Aorta (tissue), 5 donors: ENCODE measurements around the gene TMEM212. TPM values are rescaled to one million over a fixed set of nuclear protein-coding genes. Genes with fewer than 3 reads are reported as not detected.

Experiments used
- ATAC-seq: fragments of 200-7000 bp; cut with Tn5 transposase; one replicate; pipeline ENCODE4 v1.9.1; 2022; ENCODE audit warnings: moderate library complexity; ENCODE audit not compliant: low FRiP score
- DNase-seq, 2 donors: peaks; one replicate each; pipeline ENCODE4 v3.0.0-alpha.2; 2020
- H3K27ac ChIP-seq, 2 donors: one replicate each; pipeline ENCODE4 v1.5.1; 2013; ENCODE audit warnings: low read length in 2 of 2, mild to moderate bottlenecking in 2 of 2, moderate library complexity in 2 of 2, control low read depth in 1 of 2, inconsistent platforms in 1 of 2, low read depth in 1 of 2
- H3K27me3 ChIP-seq, 2 donors: one replicate each; pipeline ENCODE4 v1.6.1; 2013; ENCODE audit warnings: control low read depth in 1 of 2, low read length in 1 of 2, mild to moderate bottlenecking in 1 of 2, moderate library complexity in 1 of 2; ENCODE audit not compliant: insufficient read depth in 2 of 2, control insufficient read depth in 1 of 2
- H3K36me3 ChIP-seq, 2 donors: one replicate each; pipeline ENCODE4 v1.6.1; 2013; ENCODE audit warnings: control low read depth in 1 of 2, low read length in 1 of 2, mild to moderate bottlenecking in 1 of 2; ENCODE audit not compliant: insufficient read depth in 2 of 2, control insufficient read depth in 1 of 2
- H3K4me1 ChIP-seq, 2 donors: one replicate each; pipeline ENCODE4 v1.6.1; 2013; ENCODE audit warnings: low read length in 2 of 2, control low read depth in 1 of 2, mild to moderate bottlenecking in 1 of 2, moderate library complexity in 1 of 2; ENCODE audit not compliant: insufficient read depth in 2 of 2, control insufficient read depth in 1 of 2
- H3K4me3 ChIP-seq, 2 donors: one replicate each; pipeline ENCODE4 v1.5.1; 2013; ENCODE audit warnings: low read length in 2 of 2, control low read depth in 1 of 2, mild to moderate bottlenecking in 1 of 2
- H3K9me3 ChIP-seq: one replicate; pipeline ENCODE4 v1.6.1; 2013; ENCODE audit warnings: mild to moderate bottlenecking, low read length; ENCODE audit not compliant: control insufficient read depth
- WGBS, 2 donors: extraction: QIAGEN DNeasy Blood & Tissue Kit; methylation state at CpG; one replicate each; pipeline ENCODE4 v1.1.7; 2013; 5-methylcytosine and 5-hydroxymethylcytosine counted together
- intact Hi-C, 2 donors: fragments of 100-400 bp; cut with DNase I; formaldehyde crosslinking; loops; one replicate each; pipeline versions ENCODE4 v1.14.2 to v1.15.0; 2022
- polyA plus RNA-seq, 2 donors: library from polyadenylated mRNA; stranded (reverse); fragments of 200-250 nt; gene quantifications; one replicate each; pipeline ENCODE4 v1.2.3, GENCODE V29; 2013
- total RNA-seq, 2 donors: library from RNA; stranded (reverse); fragmentation: NEBNext Ultra II Directional; extraction: Animal tissue kit (Norgen Biotek cat#: 25700); gene quantifications; one replicate each; pipeline ENCODE4 v1.2.1, GENCODE V29; 2021
- donor health status: healthy with polysubstance abuse.
- donor health status: Bipolar disorder and iron deficiency.
- donor health status: DM: no; HTN: no; CAD: no.
- donor health status: DM: no; HTN: no; CAD: no.
- donor health status: DM: yes; HTN: yes; CAD: no.

Gene TMEM212
- total and polyA plus RNA-seq, 4 donors: not detected

DNA sequence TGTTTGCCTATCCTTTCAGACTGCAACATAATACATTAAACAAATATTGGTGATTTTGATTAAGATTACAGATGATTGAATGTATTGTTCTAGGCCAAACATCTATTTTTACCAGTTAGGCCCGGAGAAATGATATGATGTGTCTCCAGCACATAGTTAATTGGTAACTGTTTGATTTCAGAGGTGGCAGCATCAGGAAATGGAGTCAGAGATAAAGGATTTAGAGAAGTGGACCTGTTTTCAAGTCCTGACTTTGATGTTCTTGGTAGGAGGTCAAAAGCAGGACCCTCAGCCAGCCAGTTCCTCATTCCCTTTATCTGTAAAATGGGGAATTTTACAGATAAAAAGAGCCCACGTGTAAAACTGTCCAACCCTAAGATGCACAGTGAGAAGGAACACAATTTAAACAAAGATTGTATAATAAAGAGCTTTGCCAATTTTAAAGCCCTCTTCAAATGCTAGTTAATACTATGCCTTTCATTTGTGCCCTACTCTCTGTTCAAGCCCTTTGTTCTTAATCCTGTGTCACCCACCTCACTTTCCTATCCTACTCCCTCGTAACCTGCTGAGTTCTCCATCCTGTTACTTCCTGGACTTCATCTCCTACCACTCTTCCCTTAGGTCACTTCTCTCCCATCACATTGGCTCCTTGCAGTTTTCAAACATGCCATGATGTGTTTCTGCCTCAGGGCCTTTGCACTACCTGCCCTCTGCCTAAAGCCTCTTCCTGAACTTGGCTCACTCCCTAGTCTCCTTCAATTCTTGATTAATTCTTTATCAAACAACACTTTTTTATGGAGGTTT, 2.5 kb downstream of the TMEM212 start:
- no peak overlapping the region for H3K27ac ChIP-seq
- DNase-seq: no peak
- ATAC-seq: no peak
- 60 to 75% methylated on average over 3 of the region's 3 CpGs for WGBS, 2 donors
- no peak overlapping the region for H3K4me3 ChIP-seq
- peaks cover 0 to 2% of the 10 kb centered on the region in 2 donors for H3K4me1 ChIP-seq
- intact Hi-C loops: no loop called here
- no peaks in the 10 kb centered on the region for H3K27me3 ChIP-seq
- H3K36me3 ChIP-seq: no peaks in the 10 kb centered on the region
- no peaks in the 10 kb centered on the region for H3K9me3 ChIP-seq

DNA sequence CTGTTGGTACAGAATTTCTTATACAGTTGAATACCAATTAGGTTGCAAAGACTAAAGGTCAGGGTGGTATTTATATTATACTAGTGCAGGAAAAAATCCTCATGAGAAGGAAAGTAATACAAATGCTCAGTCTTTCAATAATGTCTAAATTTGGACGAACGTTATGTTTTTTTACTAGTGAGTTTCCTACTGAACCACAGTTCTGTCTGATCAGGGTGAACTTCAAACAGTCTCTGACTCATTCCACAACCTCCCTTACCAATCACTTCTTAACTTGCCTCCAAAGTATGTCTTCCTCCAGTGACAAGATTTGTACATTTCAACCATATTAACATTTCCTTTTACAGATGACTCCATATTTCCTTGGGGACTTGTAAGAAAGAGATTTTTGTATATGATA, 3.4 kb downstream of the TMEM212 start:
- Histone ChIP-seq H3K27ac (no peak overlapping the region), H3K36me3 (no peaks in the 10 kb centered on the region), H3K4me3 (no peak overlapping the region), H3K27me3 (no peaks in the 10 kb centered on the region), H3K9me3 (no peaks in the 10 kb centered on the region), H3K4me1 (peaks cover 0 to 5% of the 10 kb centered on the region in 2 donors)
- DNase-seq (no peak), ATAC-seq (no peak)
- 72 to 77% methylated on average over 2 of the region's 2 CpGs for WGBS, 2 donors
- intact Hi-C loops: no loop called here

DNA sequence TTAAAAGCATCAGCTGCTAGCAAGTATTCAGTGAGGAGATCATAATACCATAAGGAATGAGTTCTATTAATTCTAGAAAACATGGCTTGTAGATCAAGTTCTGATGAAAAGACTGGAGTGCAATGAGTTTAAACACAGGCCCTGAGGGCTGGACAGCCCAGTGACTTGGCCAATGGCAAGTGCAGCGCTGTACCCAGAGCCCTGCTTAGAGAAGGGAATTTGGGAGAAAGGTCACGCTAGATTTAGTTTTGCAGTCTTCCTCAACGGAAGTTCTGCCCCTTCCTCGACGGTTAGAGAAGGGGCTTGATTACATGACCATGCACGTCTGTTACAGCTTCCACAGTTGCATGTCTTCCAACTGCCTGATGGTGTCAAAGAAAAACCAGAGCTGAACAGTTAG, 4.0 kb downstream of the TMEM212 start:
- ATAC-seq (no peak), DNase-seq (no peak)
- WGBS, 2 donors: 94 to 95% methylated on average over 6 of the region's 6 CpGs
- Histone ChIP-seq H3K9me3 (no peaks in the 10 kb centered on the region), H3K4me3 (no peak overlapping the region), H3K27me3 (no peaks in the 10 kb centered on the region), H3K27ac (no peak overlapping the region), H3K4me1 (peaks cover 0 to 5% of the 10 kb centered on the region in 2 donors), H3K36me3 (no peaks in the 10 kb centered on the region)
- intact Hi-C loops: no loop called here

DNA sequence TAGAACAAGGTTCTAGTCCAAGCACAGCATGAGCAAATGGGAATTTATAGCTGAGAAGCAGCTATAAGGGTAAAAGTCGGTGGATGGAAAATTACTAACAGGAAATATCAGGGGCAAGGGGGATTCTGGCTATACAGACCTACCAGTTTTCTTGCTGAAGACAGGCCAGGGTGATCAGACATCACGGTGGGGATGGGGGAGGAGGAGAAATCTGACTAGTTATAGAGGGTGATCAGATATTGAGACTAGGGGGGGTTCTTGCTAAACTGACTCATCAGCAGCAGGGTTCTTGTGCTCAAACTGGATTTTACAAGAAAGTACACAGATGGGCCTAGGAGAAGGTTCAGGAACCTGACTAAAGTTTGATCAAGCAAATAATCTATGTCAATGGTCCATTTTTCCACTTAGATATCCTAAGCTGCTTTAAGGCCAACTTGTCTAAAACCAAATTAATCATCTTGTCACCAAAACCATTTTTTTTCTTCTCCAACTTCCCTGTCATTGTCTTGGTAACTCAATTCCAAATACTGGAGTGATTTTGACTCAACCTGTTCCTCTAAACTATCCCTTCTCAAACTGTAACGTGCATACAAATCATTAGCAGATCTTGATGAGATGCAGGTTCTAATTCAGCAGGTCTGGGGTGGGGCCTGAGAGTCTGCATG, 4.6 kb downstream of the TMEM212 start:
- 80 to 97% methylated on average over 3 of the region's 3 CpGs for WGBS, 2 donors
- H3K4me3 ChIP-seq: no peak overlapping the region
- no peaks in the 10 kb centered on the region for H3K9me3 ChIP-seq
- H3K4me1 ChIP-seq: peaks cover 0 to 5% of the 10 kb centered on the region in 2 donors
- DNase-seq: no peak
- no peak overlapping the region for H3K27ac ChIP-seq
- intact Hi-C loops: no loop called here
- H3K36me3 ChIP-seq: no peaks in the 10 kb centered on the region
- ATAC-seq: no peak
- H3K27me3 ChIP-seq: no peaks in the 10 kb centered on the region

DNA sequence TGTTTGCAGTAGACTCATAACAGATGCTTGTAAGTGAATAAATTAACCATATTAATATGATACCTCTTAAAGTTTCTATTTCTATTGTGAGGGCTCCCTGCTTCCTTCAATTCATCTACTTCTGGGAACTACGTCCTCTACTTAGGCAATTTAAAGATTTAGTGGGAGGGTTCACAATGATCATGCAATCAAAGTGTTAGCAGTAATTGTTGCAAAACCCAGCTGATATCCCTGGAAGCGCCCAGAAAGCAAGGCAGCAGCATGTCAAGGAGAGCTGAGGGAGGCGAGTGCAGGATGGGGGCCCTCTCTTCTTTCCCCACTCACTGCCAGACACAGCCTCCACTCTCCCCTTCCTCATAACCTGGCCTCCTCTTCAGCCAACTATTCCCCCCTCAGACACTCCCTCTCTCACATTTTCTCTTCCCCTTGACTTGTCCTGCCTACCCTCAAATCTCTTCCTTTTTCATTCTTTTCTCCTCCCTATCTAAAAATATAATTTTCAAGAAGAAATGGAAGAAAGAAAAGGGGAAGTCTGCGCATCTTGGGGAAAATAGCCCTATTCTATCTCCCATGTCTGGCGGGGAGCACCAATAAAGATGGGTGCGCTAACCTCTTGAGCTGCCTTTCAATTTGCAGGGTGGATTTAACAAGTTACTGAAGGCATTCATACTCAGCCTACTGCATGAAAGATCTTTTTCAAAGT, 6.6 kb downstream of the TMEM212 start:
- Histone ChIP-seq H3K36me3 (no peaks in the 10 kb centered on the region), H3K27ac (no peak overlapping the region), H3K27me3 (no peaks in the 10 kb centered on the region), H3K4me3 (no peak overlapping the region), H3K9me3 (no peaks in the 10 kb centered on the region), H3K4me1 (peaks cover 0 to 5% of the 10 kb centered on the region in 2 donors)
- DNase-seq (no peak), ATAC-seq (no peak)
- WGBS, 2 donors: 77 to 79% methylated on average over 6 of the region's 6 CpGs
- intact Hi-C loops: no loop called here

DNA sequence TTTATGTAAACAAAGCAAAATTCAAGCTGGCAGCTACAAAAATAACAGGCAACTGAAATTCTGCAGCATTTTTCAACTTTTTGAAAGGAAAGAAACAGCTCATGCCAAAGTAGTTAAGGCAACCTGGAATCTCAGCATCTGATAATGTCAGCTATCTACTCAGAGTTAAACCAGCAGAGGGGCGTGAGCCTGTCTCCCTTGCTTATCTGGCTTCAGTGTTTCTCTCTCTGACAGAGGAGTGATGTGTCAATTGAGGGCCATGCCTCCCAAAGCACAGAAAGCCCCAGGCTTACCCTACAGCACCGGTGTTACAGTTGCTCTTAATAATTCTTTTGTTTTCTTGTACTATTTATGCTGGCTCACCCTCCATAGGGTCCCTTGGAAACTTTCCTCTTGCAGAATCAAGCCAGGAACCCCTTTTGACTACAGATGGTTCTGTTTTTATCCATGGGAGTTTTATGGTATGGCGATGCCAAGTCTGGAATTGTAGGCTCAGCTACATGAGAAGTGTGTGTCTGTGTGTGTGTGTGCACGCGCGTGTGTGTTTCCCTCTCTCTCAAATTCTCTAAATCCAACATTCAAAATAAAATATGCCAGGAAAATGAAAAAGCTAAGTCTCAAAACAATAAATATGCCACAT, 7.3 kb downstream of the TMEM212 start:
- intact Hi-C loops: no loop called here
- Histone ChIP-seq H3K27ac (no peak overlapping the region), H3K4me3 (no peak overlapping the region), H3K4me1 (peaks cover 0 to 5% of the 10 kb centered on the region in 2 donors), H3K36me3 (no peaks in the 10 kb centered on the region), H3K9me3 (no peaks in the 10 kb centered on the region), H3K27me3 (no peaks in the 10 kb centered on the region)
- DNase-seq: no peak
- ATAC-seq: no peak
- 4 to 10% methylated on average over 6 of the region's 6 CpGs for WGBS, 2 donors

DNA sequence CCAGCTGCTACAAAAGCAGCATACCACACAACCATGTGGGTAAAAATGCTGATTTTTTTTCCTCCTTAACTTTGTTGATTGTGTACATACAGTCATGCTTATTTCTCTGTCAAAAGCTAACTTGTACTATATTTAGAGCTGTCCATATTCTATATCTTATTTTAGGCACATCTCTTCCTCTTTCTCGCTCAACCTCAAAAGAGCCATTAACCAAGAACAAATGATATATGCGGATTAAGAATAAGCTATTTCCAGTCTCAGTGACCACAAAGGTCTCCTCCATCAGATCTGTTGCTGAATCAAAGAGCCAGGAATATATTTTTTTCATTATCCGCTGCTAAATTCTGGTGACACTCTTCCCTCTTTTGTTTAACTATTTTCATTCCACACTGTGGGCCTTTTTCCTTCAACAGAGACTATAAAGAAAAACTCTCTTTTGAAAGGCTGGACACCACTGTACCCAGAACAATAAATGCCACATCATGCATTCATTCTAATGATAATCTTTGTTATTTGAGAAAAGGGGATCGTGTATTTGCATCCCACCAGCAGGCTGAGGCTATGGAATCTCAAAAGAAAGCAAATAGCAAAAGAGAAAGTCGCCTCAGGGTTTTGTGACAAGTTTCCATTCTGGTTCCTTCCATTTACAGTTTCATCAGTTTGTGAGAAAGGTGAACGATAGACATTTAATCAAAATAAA, 8.0 kb downstream of the TMEM212 start:
- no peak overlapping the region for H3K4me3 ChIP-seq
- WGBS, 2 donors: 64 to 65% methylated on average over 6 of the region's 6 CpGs
- no peak overlapping the region for H3K27ac ChIP-seq
- no peaks in the 10 kb centered on the region for H3K9me3 ChIP-seq
- no peak for DNase-seq
- H3K36me3 ChIP-seq: no peaks in the 10 kb centered on the region
- no peak for ATAC-seq
- H3K27me3 ChIP-seq: no peaks in the 10 kb centered on the region
- intact Hi-C loops: no loop called here
- peaks cover 0 to 5% of the 10 kb centered on the region in 2 donors for H3K4me1 ChIP-seq

DNA sequence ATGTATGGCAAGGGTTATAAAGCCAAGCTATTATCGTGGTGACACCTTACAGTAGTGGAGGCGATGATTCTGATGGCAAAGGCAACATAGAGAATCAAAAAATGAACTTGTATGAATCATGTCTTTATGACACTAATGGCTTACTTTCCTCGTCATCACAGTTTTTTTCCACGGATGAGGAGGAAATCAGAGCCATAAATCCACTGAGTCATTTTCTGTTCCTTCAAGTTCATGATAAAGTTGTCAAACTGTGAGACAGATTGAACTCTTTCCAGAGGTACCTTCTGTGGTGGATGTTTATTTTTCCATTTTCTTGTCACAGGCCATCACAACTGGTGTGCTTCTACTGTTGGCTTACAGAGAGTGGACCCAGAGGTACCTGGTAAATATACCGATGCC, 8.5 kb downstream of the TMEM212 start:
- Histone ChIP-seq H3K4me3 (no peak overlapping the region), H3K4me1 (peaks cover 0 to 5% of the 10 kb centered on the region in 2 donors), H3K27me3 (no peaks in the 10 kb centered on the region), H3K27ac (no peak overlapping the region), H3K9me3 (no peaks in the 10 kb centered on the region), H3K36me3 (no peaks in the 10 kb centered on the region)
- no peak for DNase-seq
- intact Hi-C loops: no loop called here
- WGBS, 2 donors: 39 to 44% methylated on average over 5 of the region's 5 CpGs
- no peak for ATAC-seq
